ENCODE data around the gene SLC22A4. TPM values are rescaled to one million over a fixed set of nuclear protein-coding genes. Genes with fewer than 3 reads are reported as not detected.

The SLC22A4 gene
- total RNA-seq, 4 donors from 2014 or later = 0.25 to 1.1 (median 0.61) TPM

GRCh38 chr5:132251220-132251725, 42.9 kb upstream of the SLC22A4 start:
- H3K4me1 ChIP-seq = peaks cover 0 to 19% (median 10%) of the 10 kb centered on the region in 3 donors
- peaks cover 0 to 3% (median 0%) of the 10 kb centered on the region in 3 donors for H3K9me3 ChIP-seq
- no peak for ATAC-seq
- H3K27ac ChIP-seq = no peak overlapping the region
- no peaks in the 10 kb centered on the region for H3K27me3 ChIP-seq
- 100% methylated on average over 2 of the region's 10 CpGs; no CpG with 5 or more reads in 1 of the 2 donors for WGBS, 2 donors (ENCODE audit: low coverage in 1 of 2)
- no peaks in the 10 kb centered on the region for H3K36me3 ChIP-seq
- TF ChIP-seq CTCF (IDR thresholded peaks at IDR 0.05) (no peak), POLR2AphosphoS5 (IDR thresholded peaks at IDR 0.05) (no peak), EP300 (IDR thresholded peaks at IDR 0.05) (no peak)
- no peak overlapping the region for H3K4me3 ChIP-seq

GRCh38 chr5:132253008-132253441, 41.2 kb upstream of the SLC22A4 start:
- Histone ChIP-seq H3K9me3 (no peaks in the 10 kb centered on the region), H3K27ac (no peak overlapping the region), H3K27me3 (no peaks in the 10 kb centered on the region), H3K4me1 (peaks cover 0 to 32% (median 13%) of the 10 kb centered on the region in 3 donors), H3K4me3 (no peak overlapping the region), H3K36me3 (no peaks in the 10 kb centered on the region)
- no peak for ATAC-seq
- WGBS, 2 donors (ENCODE audit: low coverage in 1 of 2) = no CpG with 5 or more reads among the region's 4 CpGs
- TF ChIP-seq POLR2A (IDR thresholded peaks at IDR 0.05) (no peak), EP300 (IDR thresholded peaks at IDR 0.05) (no peak), CTCF (IDR thresholded peaks at IDR 0.05) (no peak), POLR2AphosphoS5 (IDR thresholded peaks at IDR 0.05) (no peak)

GRCh38 chr5:132253452-132254320, 40.5 kb upstream of the SLC22A4 start:
- Histone ChIP-seq H3K9me3 (no peaks in the 10 kb centered on the region), H3K4me1 (peaks cover 0 to 39% (median 13%) of the 10 kb centered on the region in 3 donors), H3K36me3 (no peaks in the 10 kb centered on the region), H3K27ac (peak overlapping the region in 3 of 4 donors; percentile 46 to 63 (median 60)), H3K27me3 (no peaks in the 10 kb centered on the region), H3K4me3 (no peak overlapping the region)
- no peak for TF ChIP-seq EP300 (IDR thresholded peaks at IDR 0.05)
- WGBS, 2 donors (ENCODE audit: low coverage in 1 of 2) = 80% methylated on average over 2 of the region's 8 CpGs; no CpG with 5 or more reads in 1 of the 2 donors
- ATAC-seq = no peak

GRCh38 chr5:132254321-132254977, 39.7 kb upstream of the SLC22A4 start:
- Histone ChIP-seq H3K27ac (peak overlapping the region in 3 of 4 donors; percentile 46 to 63 (median 60)), H3K9me3 (no peaks in the 10 kb centered on the region), H3K36me3 (no peaks in the 10 kb centered on the region), H3K4me1 (peaks cover 0 to 47% (median 18%) of the 10 kb centered on the region in 3 donors), H3K27me3 (no peaks in the 10 kb centered on the region), H3K4me3 (no peak overlapping the region)
- 0 to 37% methylated on average over 3 of the region's 7 CpGs for WGBS, 2 donors (ENCODE audit: low coverage in 1 of 2)
- peak; percentile 11 for ATAC-seq
- TF ChIP-seq POLR2A (IDR thresholded peaks at IDR 0.05) (no peak), POLR2AphosphoS5 (IDR thresholded peaks at IDR 0.05) (peak; percentile 58), CTCF (IDR thresholded peaks at IDR 0.05) (no peak)

GRCh38 chr5:132256086-132256782, 38.0 kb upstream of the SLC22A4 start:
- Histone ChIP-seq H3K4me3 (no peak overlapping the region), H3K9me3 (no peaks in the 10 kb centered on the region), H3K27ac (peak overlapping the region in 3 of 4 donors; percentile 98 to 99 (median 98)), H3K27me3 (no peaks in the 10 kb centered on the region), H3K4me1 (peaks cover 5 to 64% (median 35%) of the 10 kb centered on the region in 3 donors), H3K36me3 (no peaks in the 10 kb centered on the region)
- WGBS, 2 donors (ENCODE audit: low coverage in 1 of 2) = 91 to 100% methylated on average over 3 of the region's 4 CpGs
- no peak for TF ChIP-seq EP300 (IDR thresholded peaks at IDR 0.05)
- TF ChIP-seq POLR2AphosphoS5 (IDR thresholded peaks at IDR 0.05) = no peak
- TF ChIP-seq CTCF (IDR thresholded peaks at IDR 0.05) = no peak
- TF ChIP-seq POLR2A (IDR thresholded peaks at IDR 0.05) = no peak
- ATAC-seq = no peak
